NCI-H1417 treated with DMSO at 0.1 percent for 48 hours (cell line): ENCODE results near the gene KLF2.

Source experiments
- DNase-seq: peaks from one replicate; lab custom pipeline; 2025; lab: John Stamatoyannopoulos, UW

KLF2 gene

GRCh38 chr19:16365300-16365996 lies 40.8 kb downstream of the KLF2 start:
- no peak for DNase-seq

DNA sequence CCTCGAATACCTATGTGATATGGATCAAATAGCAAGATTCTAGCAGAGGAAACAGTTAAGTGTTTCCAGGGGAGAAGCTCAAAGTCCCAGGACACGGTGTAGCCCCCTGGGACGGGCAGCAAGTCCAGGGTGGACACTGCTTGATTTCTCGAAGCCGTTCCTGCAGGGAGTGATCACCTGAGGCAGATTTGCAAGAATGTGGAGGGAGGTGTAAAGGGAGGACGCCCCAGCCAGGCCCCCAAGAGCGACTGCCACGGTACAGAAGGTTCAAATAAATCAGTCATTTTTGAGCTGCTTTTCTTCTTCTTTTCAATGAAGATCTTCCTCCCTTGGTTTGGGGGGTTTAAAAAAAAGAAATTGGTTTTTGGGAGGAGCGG lies 41.4 kb downstream of the KLF2 start:
- no peak for DNase-seq

GRCh38 chr19:16366433-16367260 lies 42.0 kb downstream of the KLF2 start:
- no peak for DNase-seq

DNA sequence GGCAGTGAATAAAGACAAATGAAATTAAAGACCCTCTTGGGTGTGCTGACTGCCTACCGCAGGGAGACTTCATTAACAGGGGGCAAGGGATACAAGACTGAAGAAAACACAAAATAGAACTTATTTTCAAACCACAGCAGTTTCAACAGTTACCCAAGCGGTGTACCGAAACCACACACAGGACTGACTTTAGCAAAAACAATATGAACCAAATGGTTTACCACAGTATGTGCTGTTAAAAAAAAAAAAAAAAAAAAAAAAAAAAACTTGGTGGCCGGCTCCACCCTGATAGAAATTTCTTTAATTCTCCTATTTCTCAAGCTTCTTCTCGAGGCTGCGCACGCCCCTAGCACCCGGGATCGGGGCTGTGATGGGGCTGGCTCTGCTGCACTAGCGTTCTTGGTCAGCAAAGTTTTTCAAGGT lies 42.6 kb downstream of the KLF2 start:
- no peak for DNase-seq

DNA sequence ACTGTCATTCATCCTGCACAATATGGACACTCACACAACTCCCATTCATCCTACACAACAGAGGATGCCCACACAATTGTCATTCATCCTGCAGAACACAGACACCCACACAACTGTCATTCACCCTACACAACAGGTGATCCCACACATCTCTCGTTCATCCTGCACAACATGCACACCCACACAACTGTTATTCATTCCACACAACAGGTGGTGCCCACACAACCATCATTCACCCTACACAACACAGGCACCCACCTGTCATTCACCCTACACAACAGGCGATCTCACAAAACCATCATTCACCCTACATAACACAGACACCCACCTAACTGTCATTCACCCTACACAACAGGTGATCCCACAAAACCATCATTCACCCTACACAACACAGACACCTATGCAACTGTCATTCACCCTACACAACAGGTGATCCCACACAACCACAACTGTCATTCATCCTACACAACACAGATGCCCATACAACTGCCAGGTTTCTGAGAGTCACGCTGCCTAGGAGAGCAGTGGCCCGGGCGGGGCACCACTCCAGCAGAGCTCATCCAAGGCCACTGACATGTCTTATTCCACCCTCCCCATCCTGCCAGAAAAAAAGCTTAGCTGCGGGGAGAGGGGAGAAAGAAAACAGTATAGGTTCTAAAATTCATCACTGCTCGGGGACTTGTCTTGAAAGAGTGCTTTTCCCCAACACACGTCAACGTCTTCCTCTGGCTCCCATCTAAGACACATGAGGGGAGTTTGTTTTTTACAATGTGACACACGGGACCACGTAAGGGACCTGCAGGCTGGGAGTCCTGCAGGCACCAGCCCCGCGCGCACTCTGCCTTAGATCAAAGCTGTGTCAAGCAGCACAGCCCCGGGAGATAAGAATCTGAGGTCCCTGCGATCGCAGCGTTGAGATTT lies 44.0 kb downstream of the KLF2 start:
- DNase-seq: no peak

DNA sequence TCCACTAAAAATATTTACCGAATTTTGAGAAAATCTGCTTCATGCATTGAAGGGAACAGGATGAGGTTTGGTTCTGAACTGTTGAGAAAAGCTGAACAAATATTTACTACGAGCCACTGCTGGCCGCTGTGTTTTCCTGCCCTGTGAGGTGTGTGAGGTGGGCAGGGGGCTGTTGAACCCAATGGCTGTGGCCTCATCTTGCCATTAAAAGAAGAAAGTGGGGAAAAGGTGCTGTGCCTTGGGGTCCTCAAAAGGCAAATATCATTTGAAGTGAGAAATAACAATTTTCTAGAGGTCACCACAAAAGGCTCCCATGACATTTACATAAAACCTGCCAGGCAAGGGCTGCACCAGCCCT lies 44.7 kb downstream of the KLF2 start:
- no peak for DNase-seq

DNA sequence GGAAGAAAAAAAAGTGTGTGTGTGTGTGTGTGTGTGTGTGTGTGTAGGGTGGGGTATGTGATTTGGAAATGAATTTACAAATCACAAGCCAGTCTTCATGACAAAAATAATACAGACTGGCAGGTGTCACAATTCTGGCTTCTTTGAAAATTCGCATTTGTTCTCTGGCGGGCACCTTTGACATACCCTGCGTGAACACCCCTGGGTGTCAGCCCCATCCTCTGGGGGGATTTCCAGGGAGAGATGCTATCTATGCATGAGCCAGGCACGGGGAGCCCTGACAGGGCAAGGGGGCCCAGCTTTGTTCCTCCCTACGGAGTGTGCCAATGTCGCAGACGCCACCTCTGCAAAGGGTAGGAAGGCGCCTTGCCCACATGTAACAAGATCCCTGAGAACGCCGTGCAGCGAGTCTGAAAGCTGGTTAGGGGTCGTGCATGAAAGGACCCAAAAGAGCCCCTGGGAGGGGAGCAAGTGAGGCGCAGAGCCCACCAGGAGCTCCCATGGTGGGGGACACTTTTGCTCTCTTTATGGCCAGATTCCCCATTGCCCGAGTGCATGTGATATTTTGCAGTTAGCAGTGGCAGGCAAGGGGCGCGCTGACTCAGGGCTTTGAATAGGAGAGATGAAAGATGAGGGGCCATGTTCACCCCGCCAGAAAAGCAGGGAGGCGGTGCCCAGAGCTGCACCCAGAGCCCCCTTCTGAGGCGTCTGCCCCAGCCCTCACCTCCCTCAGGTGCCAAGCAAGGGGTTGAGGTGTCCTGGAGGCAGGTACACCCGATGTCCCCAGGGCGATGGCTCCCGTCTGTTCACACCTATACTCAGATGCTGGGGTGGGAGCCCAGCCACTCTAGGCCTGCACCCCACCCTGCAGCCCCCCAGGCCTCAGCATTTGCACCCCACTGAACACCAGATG lies 45.3 kb downstream of the KLF2 start:
- no peak for DNase-seq

GRCh38 chr19:16370641-16371391 lies 46.2 kb downstream of the KLF2 start:
- no peak for DNase-seq

GRCh38 chr19:16371540-16371986 lies 46.9 kb downstream of the KLF2 start:
- DNase-seq: no peak

GRCh38 chr19:16372065-16372915 lies 47.7 kb downstream of the KLF2 start:
- DNase-seq: no peak

GRCh38 chr19:16373079-16373478 lies 48.5 kb downstream of the KLF2 start:
- no peak for DNase-seq

GRCh38 chr19:16373532-16373931 lies 48.9 kb downstream of the KLF2 start:
- DNase-seq: no peak

DNA sequence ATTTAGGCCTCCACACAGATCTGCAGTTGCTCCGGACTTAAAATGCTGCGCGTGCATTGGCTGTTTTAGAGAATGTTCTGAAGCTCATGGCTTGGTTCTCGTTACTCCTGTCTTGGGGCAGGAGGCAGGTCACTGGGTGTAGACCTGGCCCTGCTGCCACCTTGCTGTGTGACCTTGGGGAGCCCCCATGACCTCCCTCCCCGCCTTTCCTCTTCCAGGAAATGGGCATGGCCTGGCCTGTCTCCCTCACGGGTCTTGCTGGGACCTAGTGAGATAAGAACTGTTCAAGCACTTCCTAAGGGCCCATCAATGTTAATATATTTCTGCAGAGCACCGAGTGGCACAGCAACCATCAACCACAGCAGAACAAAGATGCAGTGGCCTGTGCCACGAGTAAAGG lies 49.4 kb downstream of the KLF2 start:
- DNase-seq: no peak

- no peak for DNase-seq
These were observed 49.8 kb downstream of the KLF2 start for GRCh38 chr19:16374436-16374835.

- no peak for DNase-seq
These were observed 50.7 kb downstream of the KLF2 start for GRCh38 chr19:16375157-16375935.

GRCh38 chr19:16375936-16376185 lies 51.2 kb downstream of the KLF2 start:
- DNase-seq: no peak

GRCh38 chr19:16376241-16376640 lies 51.6 kb downstream of the KLF2 start:
- no peak for DNase-seq

DNA sequence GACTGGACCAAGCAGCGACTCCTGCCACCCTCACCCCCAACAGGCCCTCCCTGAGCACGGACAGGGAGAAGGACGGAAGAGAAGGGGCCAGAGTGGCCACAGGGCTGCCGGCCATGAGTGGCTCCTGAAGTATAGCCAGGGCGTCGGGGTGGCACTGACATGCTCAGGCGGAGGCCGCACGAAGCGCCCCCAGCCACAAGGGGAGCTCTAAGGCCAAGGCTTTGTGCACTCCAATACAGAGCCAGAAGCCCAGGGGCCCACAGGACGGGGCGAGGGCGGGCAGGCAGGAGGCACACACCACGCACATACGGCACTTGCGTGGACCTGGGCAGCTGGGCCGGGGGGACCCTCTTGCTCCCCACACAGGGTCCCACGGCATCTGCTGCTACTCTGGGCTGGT lies 52.0 kb downstream of the KLF2 start:
- DNase-seq: no peak

- DNase-seq: no peak
These were observed 52.9 kb downstream of the KLF2 start for GRCh38 chr19:16377521-16377920.
